ENCODE measurements around the gene MLKL. TPM values are rescaled to one million over a fixed set of nuclear protein-coding genes. Genes with fewer than 3 reads are reported as not detected.

The MLKL gene
- total and polyA plus RNA-seq, 2 of the 13 experiments (the other 11 are each of a cell fraction or from before 2014, with no cell fraction given): 6.4 to 10.7 TPM

DNA sequence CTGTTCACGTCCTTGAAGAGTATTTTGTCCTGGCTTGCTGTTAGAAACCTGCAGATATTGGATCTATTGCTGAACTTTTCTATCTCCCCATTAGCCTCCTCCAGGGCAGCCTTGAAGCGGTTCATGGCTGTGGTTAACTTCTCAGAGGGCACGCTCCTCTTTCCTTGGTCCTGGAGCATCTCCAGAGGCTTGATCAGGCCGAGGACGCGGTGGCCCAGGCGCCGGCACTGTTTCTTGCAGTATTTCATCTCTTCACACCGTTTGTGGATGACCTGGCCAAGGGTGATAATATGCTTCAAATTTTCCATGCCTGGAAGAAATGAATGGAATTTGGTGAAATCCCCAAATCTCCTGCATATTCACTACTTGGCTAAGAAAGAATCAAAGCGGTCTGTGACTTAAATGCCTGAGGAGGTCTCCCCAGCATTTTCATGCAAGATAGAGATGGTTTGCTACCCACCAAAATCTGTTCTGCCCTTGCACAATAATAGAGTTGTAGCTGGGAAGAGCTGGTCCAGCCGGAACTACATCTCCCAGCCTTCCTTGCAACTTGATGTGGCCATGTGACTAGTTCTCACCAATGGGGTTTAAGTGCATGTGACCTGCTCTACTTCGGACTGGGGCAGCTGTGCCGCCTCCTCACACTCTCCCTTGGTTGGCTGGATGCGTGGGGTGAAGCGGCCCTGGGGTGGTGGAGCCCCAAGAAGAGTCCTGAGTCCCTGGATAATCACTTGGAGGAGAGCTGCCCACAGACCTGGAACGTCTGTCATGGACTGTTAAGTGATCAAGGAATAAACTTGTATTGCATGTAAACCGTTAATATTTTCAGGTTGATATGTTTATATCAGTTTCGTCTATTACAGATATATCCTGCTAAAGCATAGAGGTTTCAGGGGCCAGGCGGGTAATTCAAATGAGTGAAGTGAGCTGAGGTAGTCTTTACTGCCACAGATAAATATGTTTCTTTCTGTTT, 4.9 kb downstream of the MLKL start (continued):
- TF ChIP-seq, protein P1, sequence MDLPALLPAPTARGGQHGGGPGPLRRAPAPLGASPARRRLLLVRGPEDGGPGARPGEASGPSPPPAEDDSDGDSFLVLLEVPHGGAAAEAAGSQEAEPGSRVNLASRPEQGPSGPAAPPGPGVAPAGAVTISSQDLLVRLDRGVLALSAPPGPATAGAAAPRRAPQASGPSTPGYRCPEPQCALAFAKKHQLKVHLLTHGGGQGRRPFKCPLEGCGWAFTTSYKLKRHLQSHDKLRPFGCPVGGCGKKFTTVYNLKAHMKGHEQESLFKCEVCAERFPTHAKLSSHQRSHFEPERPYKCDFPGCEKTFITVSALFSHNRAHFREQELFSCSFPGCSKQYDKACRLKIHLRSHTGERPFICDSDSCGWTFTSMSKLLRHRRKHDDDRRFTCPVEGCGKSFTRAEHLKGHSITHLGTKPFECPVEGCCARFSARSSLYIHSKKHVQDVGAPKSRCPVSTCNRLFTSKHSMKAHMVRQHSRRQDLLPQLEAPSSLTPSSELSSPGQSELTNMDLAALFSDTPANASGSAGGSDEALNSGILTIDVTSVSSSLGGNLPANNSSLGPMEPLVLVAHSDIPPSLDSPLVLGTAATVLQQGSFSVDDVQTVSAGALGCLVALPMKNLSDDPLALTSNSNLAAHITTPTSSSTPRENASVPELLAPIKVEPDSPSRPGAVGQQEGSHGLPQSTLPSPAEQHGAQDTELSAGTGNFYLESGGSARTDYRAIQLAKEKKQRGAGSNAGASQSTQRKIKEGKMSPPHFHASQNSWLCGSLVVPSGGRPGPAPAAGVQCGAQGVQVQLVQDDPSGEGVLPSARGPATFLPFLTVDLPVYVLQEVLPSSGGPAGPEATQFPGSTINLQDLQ (CRISPR knock-in tag; IDR thresholded peaks at IDR 0.05): no peak
- TF ChIP-seq ZNF556 (CRISPR knock-in tag; IDR thresholded peaks at IDR 0.05; ENCODE audit: borderline replicate concordance) (no peak), BRCA1 (CRISPR knock-in tag; IDR thresholded peaks at IDR 0.05) (no peak), ZNF260 (CRISPR knock-in tag; IDR thresholded peaks at IDR 0.05; ENCODE audit: borderline replicate concordance, low read depth) (no peak), ZNF33B (CRISPR knock-in tag; IDR thresholded peaks at IDR 0.05) (0 out of 2 replicates have a peak, but pooled peaks have one; percentile 65), ZNF782 (CRISPR knock-in tag; IDR thresholded peaks at IDR 0.05; ENCODE audit: borderline replicate concordance) (peak; percentile 54; the same call in 1 of the 2 replicates), ZNF790 (CRISPR knock-in tag; IDR thresholded peaks at IDR 0.05; ENCODE audit: borderline replicate concordance) (no peak), ZBTB21 (CRISPR knock-in tag; IDR thresholded peaks at IDR 0.05) (no peak), HDAC6 (IDR thresholded peaks at IDR 0.05; ENCODE audit: low read depth, low read length) (no peak), ZNF883 (CRISPR knock-in tag; IDR thresholded peaks at IDR 0.05; ENCODE audit: not compliant biosample characterization) (peak; percentile 41), HNRNPH1 (optimal IDR thresholded peaks at IDR 0.05; ENCODE audit: low read depth, low read length) (no peak), REL (CRISPR knock-in tag; conservative IDR thresholded peaks at IDR 0.05) (no peak), ZNF20 (CRISPR knock-in tag; IDR thresholded peaks at IDR 0.05) (no peak), ZNF792 (CRISPR knock-in tag; IDR thresholded peaks at IDR 0.05) (no peak), KAT2B (IDR thresholded peaks at IDR 0.05; ENCODE audit: borderline replicate concordance, low read depth, low read length) (no peak), ZNF263 (CRISPR knock-in tag; IDR thresholded peaks at IDR 0.05) (no peak), ZNF784 (CRISPR knock-in tag; IDR thresholded peaks at IDR 0.05; ENCODE audit: borderline replicate concordance) (peak; percentile 79; the same call in 1 of the 2 replicates), NRL (CRISPR knock-in tag; IDR thresholded peaks at IDR 0.05; ENCODE audit: borderline replicate concordance) (no peak), FIP1L1 (IDR thresholded peaks at IDR 0.05; ENCODE audit: borderline replicate concordance, insufficient read depth, low read depth, low read length) (no peak), ZGPAT (CRISPR knock-in tag; IDR thresholded peaks at IDR 0.05) (peak; percentile 73), ZBTB3 (CRISPR knock-in tag; IDR thresholded peaks at IDR 0.05; ENCODE audit: borderline replicate concordance, low read depth) (no peak), HDAC1 (CRISPR knock-in tag; IDR thresholded peaks at IDR 0.05) (no peak)
- TF ChIP-seq, protein P2, sequence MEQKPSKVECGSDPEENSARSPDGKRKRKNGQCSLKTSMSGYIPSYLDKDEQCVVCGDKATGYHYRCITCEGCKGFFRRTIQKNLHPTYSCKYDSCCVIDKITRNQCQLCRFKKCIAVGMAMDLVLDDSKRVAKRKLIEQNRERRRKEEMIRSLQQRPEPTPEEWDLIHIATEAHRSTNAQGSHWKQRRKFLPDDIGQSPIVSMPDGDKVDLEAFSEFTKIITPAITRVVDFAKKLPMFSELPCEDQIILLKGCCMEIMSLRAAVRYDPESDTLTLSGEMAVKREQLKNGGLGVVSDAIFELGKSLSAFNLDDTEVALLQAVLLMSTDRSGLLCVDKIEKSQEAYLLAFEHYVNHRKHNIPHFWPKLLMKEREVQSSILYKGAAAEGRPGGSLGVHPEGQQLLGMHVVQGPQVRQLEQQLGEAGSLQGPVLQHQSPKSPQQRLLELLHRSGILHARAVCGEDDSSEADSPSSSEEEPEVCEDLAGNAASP (CRISPR knock-in tag; IDR thresholded peaks at IDR 0.05; ENCODE audit: borderline replicate concordance): no peak

Measured in HepG2 (cell line).